GM19099 (cell line): ENCODE results near the gene TOP2A.

Experiments used
- POLR2A ChIP-seq: IDR thresholded peaks from 3 replicates; pipeline ENCODE4 v1.6.1; 2011; ENCODE audit warnings: low read depth; ENCODE audit not compliant: insufficient read length; ENCODE audit errors: extremely low read depth

Gene TOP2A

GRCh38 chr17:40443988-40444899, 26.5 kb upstream of the TOP2A start:
- no peak for TF ChIP-seq POLR2A

GRCh38 chr17:40443196-40443987, 25.7 kb upstream of the TOP2A start, which contains the start of gene IGFBP4:
Gene IGFBP4, plus strand, starts transcription at chr17:40443450. Its CDS starts 286 bp downstream, at chr17:40443736.
- no peak for TF ChIP-seq POLR2A

GRCh38 chr17:40442392-40443195, 24.9 kb upstream of the TOP2A start:
- no peak for TF ChIP-seq POLR2A

GRCh38 chr17:40440166-40440565, 22.5 kb upstream of the TOP2A start:
- no peak for TF ChIP-seq POLR2A

GRCh38 chr17:40437095-40437732, 19.5 kb upstream of the TOP2A start:
- TF ChIP-seq POLR2A = no peak

GRCh38 chr17:40436636-40437035, 18.9 kb upstream of the TOP2A start:
- TF ChIP-seq POLR2A = no peak

- no peak for TF ChIP-seq POLR2A
Observed at GRCh38 chr17:40433551-40434415, 16.1 kb upstream of the TOP2A start.

GRCh38 chr17:40432864-40433528, 15.3 kb upstream of the TOP2A start:
- TF ChIP-seq POLR2A = no peak

- no peak for TF ChIP-seq POLR2A
Observed at GRCh38 chr17:40431231-40431602, 13.5 kb upstream of the TOP2A start.

GRCh38 chr17:40430272-40431230, 12.9 kb upstream of the TOP2A start:
- no peak for TF ChIP-seq POLR2A

- no peak for TF ChIP-seq POLR2A
Observed at GRCh38 chr17:40427002-40427491, 9.4 kb upstream of the TOP2A start.

GRCh38 chr17:40425741-40426140, 8.0 kb upstream of the TOP2A start:
- no peak for TF ChIP-seq POLR2A
